ENCODE data around the gene GLIS1.

Gene GLIS1

GRCh38 chr1:53517821-53518352 lies 221.1 kb downstream of the GLIS1 start:
- no peak for DNase-seq

GRCh38 chr1:53517109-53517508 lies 221.9 kb downstream of the GLIS1 start:
- no peak for DNase-seq

- no peak for DNase-seq
Observed at GRCh38 chr1:53516181-53516580, 222.8 kb downstream of the GLIS1 start.

GRCh38 chr1:53514436-53514835 lies 224.5 kb downstream of the GLIS1 start:
- no peak for DNase-seq

- no peak for DNase-seq
Observed at GRCh38 chr1:53513846-53514245, 225.1 kb downstream of the GLIS1 start.

- no peak for DNase-seq
Observed at GRCh38 chr1:53512807-53513755, 225.9 kb downstream of the GLIS1 start.

- no peak for DNase-seq
Observed at GRCh38 chr1:53511933-53512806, 226.8 kb downstream of the GLIS1 start.

GRCh38 chr1:53511323-53511932 lies 227.5 kb downstream of the GLIS1 start:
- DNase-seq, result no peak

- DNase-seq, result no peak
Observed at GRCh38 chr1:53510215-53510614, 228.7 kb downstream of the GLIS1 start.

GRCh38 chr1:53509775-53510174 lies 229.2 kb downstream of the GLIS1 start:
- no peak for DNase-seq

- DNase-seq, result no peak
Observed at GRCh38 chr1:53508991-53509666, 229.8 kb downstream of the GLIS1 start.

GRCh38 chr1:53508056-53508990 lies 230.6 kb downstream of the GLIS1 start:
- DNase-seq, result no peak

- DNase-seq, result no peak
Observed at GRCh38 chr1:53507116-53507820, 231.7 kb downstream of the GLIS1 start.

GRCh38 chr1:53506355-53507050 lies 232.5 kb downstream of the GLIS1 start:
- no peak for DNase-seq

- no peak for DNase-seq
Observed at GRCh38 chr1:53505891-53506290, 233.1 kb downstream of the GLIS1 start.

- no peak for DNase-seq
Observed at GRCh38 chr1:53505401-53505800, 233.6 kb downstream of the GLIS1 start.

- DNase-seq, result no peak
Observed at GRCh38 chr1:53504901-53505300, 234.1 kb downstream of the GLIS1 start.

- DNase-seq, result no peak
Observed at GRCh38 chr1:53503433-53504217, 235.3 kb downstream of the GLIS1 start.

Measured in activated CD4-positive, CD25-positive, alpha-beta regulatory T cell (primary cell).